Inflammatory macrophage (primary cell): ENCODE results near the gene SEC24D.
"Not testable (repeated sequence)": the region's sequence is repeated elsewhere in the genome, so short reads cannot be mapped to it uniquely, and the experiment has no call there.

ENCODE experiments used
- DNase-seq, 2 donors: peaks; one replicate each; pipeline ENCODE4 v3.0.0-alpha.2; 2020 to 2022

Gene SEC24D

GRCh38 chr4:118811832-118812231 is 24.1 kb downstream of the SEC24D start:
- no peak for DNase-seq

GRCh38 chr4:118810991-118811764 is 24.7 kb downstream of the SEC24D start:
- DNase-seq, result peak; percentile 75 to 86

GRCh38 chr4:118807659-118808058 is 28.3 kb downstream of the SEC24D start:
- no peak for DNase-seq

GRCh38 chr4:118803253-118803652 is 32.7 kb downstream of the SEC24D start:
- no peak for DNase-seq

GRCh38 chr4:118801895-118802575 is 33.9 kb downstream of the SEC24D start:
- no peak for DNase-seq

GRCh38 chr4:118799231-118799942 is 36.5 kb downstream of the SEC24D start:
- DNase-seq, result no peak

- DNase-seq, result no peak
These were observed 37.3 kb downstream of the SEC24D start for GRCh38 chr4:118798658-118799057.

GRCh38 chr4:118797558-118798142 is 38.3 kb downstream of the SEC24D start:
- DNase-seq, result no peak

GRCh38 chr4:118791690-118792446 is 44.1 kb downstream of the SEC24D start:
- not testable (repeated sequence) for DNase-seq

- no peak for DNase-seq
These were observed 45.4 kb downstream of the SEC24D start for GRCh38 chr4:118790544-118790943.

- DNase-seq, result no peak
These were observed 47.0 kb downstream of the SEC24D start for GRCh38 chr4:118788911-118789310.

- DNase-seq, result no peak
These were observed 48.0 kb downstream of the SEC24D start for GRCh38 chr4:118787844-118788380.

- no peak for DNase-seq
These were observed 51.1 kb downstream of the SEC24D start for GRCh38 chr4:118784776-118785175.

- no peak for DNase-seq
These were observed 52.0 kb downstream of the SEC24D start for GRCh38 chr4:118783887-118784286.

- not testable (repeated sequence) for DNase-seq
These were observed 53.0 kb downstream of the SEC24D start for GRCh38 chr4:118782886-118783285.

- DNase-seq, result not testable (repeated sequence)
These were observed 58.3 kb downstream of the SEC24D start for GRCh38 chr4:118777649-118778048.

- not testable (repeated sequence) for DNase-seq
These were observed 58.8 kb downstream of the SEC24D start for GRCh38 chr4:118776955-118777640.

- no peak for DNase-seq
These were observed 59.6 kb downstream of the SEC24D start for GRCh38 chr4:118776157-118776954.

GRCh38 chr4:118775405-118775804 is 60.5 kb downstream of the SEC24D start:
- DNase-seq, result no peak

GRCh38 chr4:118774989-118775388 is 60.9 kb downstream of the SEC24D start:
- no peak for DNase-seq
